Ovary (tissue), 1 donor: ENCODE results near the gene RALBP1.

Experiments
- EP300 ChIP-seq: sonication (generic); formaldehyde crosslinking; IDR thresholded peaks from one replicate; pipeline ENCODE4 v1.6.1; 2017; ENCODE audit warnings: antibody characterized with exemption
- POLR2A ChIP-seq: fragments of 450-650 bp; IDR thresholded peaks from one replicate; pipeline ENCODE4 v1.6.1; 2017; ENCODE audit warnings: antibody characterized with exemption, mild to moderate bottlenecking, moderate library complexity

- TF ChIP-seq EP300: no peak
- TF ChIP-seq POLR2A: no peak
Measured at GRCh38 chr18:9477509-9477908, 2.2 kb downstream of the RALBP1 start.
